Measurements from ENCODE around the gene DYRK4. TPM values are rescaled to one million over a fixed set of nuclear protein-coding genes. Genes with fewer than 3 reads are reported as not detected.

The DYRK4 gene
- total RNA-seq, 1 experiment from 2014 or later: 27.1 TPM

- TF ChIP-seq ATF3 (IDR thresholded peaks at IDR 0.05) (no peak), ELF1 (IDR thresholded peaks at IDR 0.05; ENCODE audit: borderline replicate concordance, low read depth) (no peak), EGR1 (IDR thresholded peaks at IDR 0.05; ENCODE audit: low read depth) (no peak), ZBTB33 (IDR thresholded peaks at IDR 0.05; ENCODE audit: extremely low read depth, insufficient replicate concordance, low read length) (no peak), SRF (IDR thresholded peaks at IDR 0.05; ENCODE audit: low read depth) (no peak), POLR2A (IDR thresholded peaks at IDR 0.05; ENCODE audit: borderline replicate concordance, extremely low read depth, insufficient read depth, insufficient read length) (no peak), EZH2 (IDR thresholded peaks at IDR 0.05) (no peak), CTCF (IDR thresholded peaks at IDR 0.05 in 2 of 3, conservative IDR thresholded peaks at IDR 0.05 in 1 of 3; ENCODE audit: borderline replicate concordance in 1 of 3, insufficient read depth in 1 of 3, low read depth in 2 of 3, low read length in 2 of 3) (no peak), JUND (IDR thresholded peaks at IDR 0.05) (no peak)
- ATAC-seq (no peak), DNase-seq (ENCODE audit: low read depth, low spot score) (no peak)
- Histone ChIP-seq H3K27me3 (ENCODE audit: insufficient read depth, low read length) (no peaks in the 10 kb centered on the region), H3K4me1 (ENCODE audit: control insufficient read depth in 1 of 2, insufficient read depth in 2 of 2, low read length in 2 of 2) (peaks cover 10 to 15% of the 10 kb centered on the region in 2 experiments), H2AFZ (ENCODE audit: low read depth, low read length, poor library complexity, severe bottlenecking) (no peak overlapping the region), H3K4me3 (replicated peaks in 1 of 2; ENCODE audit: low read depth in 1 of 2, low read length in 2 of 2) (no peak overlapping the region), H3K27ac (ENCODE audit: low read depth, low read length) (no peak overlapping the region), H3K36me3 (ENCODE audit: control insufficient read depth in 1 of 2, insufficient read depth in 2 of 2, low read length in 2 of 2) (peaks cover 0 to 7% of the 10 kb centered on the region in 2 experiments; a peak in 2 of 4 replicates), H3K9me3 (ENCODE audit: control insufficient read depth in 1 of 2, insufficient read depth in 1 of 2, low read depth in 1 of 2, low read length in 2 of 2) (no peaks in the 10 kb centered on the region), H4K20me1 (ENCODE audit: insufficient read depth) (no peaks in the 10 kb centered on the region), H3K79me2 (ENCODE audit: insufficient read depth, low read length) (peaks cover 35% of the 10 kb centered on the region), H3K4me2 (ENCODE audit: low read length) (no peak overlapping the region), H3K9me2 (ENCODE audit: insufficient read depth) (no peaks in the 10 kb centered on the region), H3K9ac (ENCODE audit: low read length) (no peak overlapping the region)
- intact Hi-C loops (cut with micrococcal nuclease): no loop called here
- no TSS peak for BruUV-seq (replicated peaks)
- CTCF ChIA-PET: no interaction called here
- POLR2A ChIA-PET: no interaction called here
- RAD21 ChIA-PET (ENCODE audit: low non-redundant PET in 1 of 2, low total read pairs in 2 of 2, uncharacterized antibody in 2 of 2, unreplicated experiment in 2 of 2): no interaction called here
These were observed 26.9 kb upstream of the DYRK4 start for GRCh38 chr12:4535092-4535491.

Data from HCT116 (cell line).